PC-3 (cell line): ENCODE measurements around the gene HIBADH.

Experiments used
- EZH2 ChIP-seq: fragments of 300-600 bp; sonication (generic); IDR thresholded peaks from one replicate; pipeline ENCODE4 v1.6.1; 2017; ENCODE audit warnings: antibody characterized with exemption, mild to moderate bottlenecking, low read length; ENCODE audit not compliant: unreplicated experiment
- TF ChIP-seq, protein P1 (sequence below): fragments of 300-600 bp; sonication (generic); conservative IDR thresholded peaks from 2 replicates; pipeline ENCODE4 v1.5.1; 2017; ENCODE audit warnings: antibody characterized with exemption, low read depth, mild to moderate bottlenecking, low read length

DNA sequence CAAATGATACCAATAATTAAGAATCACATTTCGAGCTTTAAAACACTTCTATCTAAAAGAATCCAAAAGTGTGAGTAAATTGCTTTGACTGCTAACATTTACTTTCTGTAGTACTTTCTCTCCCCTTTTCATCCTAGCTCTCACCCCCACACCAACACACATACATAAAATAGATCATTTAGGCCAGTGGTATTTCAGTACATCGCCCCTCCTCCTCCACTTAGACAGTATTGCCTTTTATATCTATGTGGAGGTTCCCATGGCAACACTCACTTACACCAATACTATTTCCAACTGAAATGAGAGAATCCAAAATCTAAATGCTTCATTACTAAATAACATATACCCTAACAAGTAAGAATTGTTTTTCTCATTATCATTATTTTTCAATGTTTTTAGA is 58.9 kb downstream of the HIBADH start:
- TF ChIP-seq, protein P1, sequence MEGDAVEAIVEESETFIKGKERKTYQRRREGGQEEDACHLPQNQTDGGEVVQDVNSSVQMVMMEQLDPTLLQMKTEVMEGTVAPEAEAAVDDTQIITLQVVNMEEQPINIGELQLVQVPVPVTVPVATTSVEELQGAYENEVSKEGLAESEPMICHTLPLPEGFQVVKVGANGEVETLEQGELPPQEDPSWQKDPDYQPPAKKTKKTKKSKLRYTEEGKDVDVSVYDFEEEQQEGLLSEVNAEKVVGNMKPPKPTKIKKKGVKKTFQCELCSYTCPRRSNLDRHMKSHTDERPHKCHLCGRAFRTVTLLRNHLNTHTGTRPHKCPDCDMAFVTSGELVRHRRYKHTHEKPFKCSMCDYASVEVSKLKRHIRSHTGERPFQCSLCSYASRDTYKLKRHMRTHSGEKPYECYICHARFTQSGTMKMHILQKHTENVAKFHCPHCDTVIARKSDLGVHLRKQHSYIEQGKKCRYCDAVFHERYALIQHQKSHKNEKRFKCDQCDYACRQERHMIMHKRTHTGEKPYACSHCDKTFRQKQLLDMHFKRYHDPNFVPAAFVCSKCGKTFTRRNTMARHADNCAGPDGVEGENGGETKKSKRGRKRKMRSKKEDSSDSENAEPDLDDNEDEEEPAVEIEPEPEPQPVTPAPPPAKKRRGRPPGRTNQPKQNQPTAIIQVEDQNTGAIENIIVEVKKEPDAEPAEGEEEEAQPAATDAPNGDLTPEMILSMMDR: no peak
- no peak for TF ChIP-seq EZH2
